CD4-positive, CD25-positive, alpha-beta regulatory T cell (primary cell): ENCODE measurements around the gene ZNF24. TPM values are rescaled to one million over a fixed set of nuclear protein-coding genes. Genes with fewer than 3 reads are reported as not detected.

Experiments used
- ATAC-seq, 2 donors: fragments of 150-1000 bp; cut with Tn5 transposase; one replicate each; pipeline ENCODE4 v1.10.0; 2021; ENCODE audit warnings: low read depth in 2 of 2, moderate number of reproducible peaks in 2 of 2, moderate library complexity in 1 of 2
- DNase-seq, 3 donors: peaks; one replicate each; pipeline versions ENCODE4 v3.0.0 to v3.0.0-alpha.2; 2012 to 2022; ENCODE audit warnings: mixed read lengths in 1 of 3
- H3K27ac ChIP-seq: one replicate; pipeline ENCODE4 v1.7.0; 2013; ENCODE audit warnings: mild to moderate bottlenecking, low read length; ENCODE audit not compliant: insufficient read depth, poor library complexity, severe bottlenecking
- H3K27me3 ChIP-seq: one replicate; pipeline ENCODE4 v1.7.0; 2013; ENCODE audit warnings: low read length; ENCODE audit not compliant: control insufficient read depth, insufficient read depth
- H3K36me3 ChIP-seq: one replicate; pipeline ENCODE4 v1.7.0; 2013; ENCODE audit warnings: mild to moderate bottlenecking, low read length, moderate library complexity; ENCODE audit not compliant: control insufficient read depth, insufficient read depth
- H3K4me1 ChIP-seq: 2 replicates; pipeline ENCODE4 v1.7.0; 2013; ENCODE audit warnings: mild to moderate bottlenecking, low read length; ENCODE audit not compliant: insufficient read depth, control insufficient read depth, poor library complexity, severe bottlenecking
- H3K4me3 ChIP-seq: one replicate; pipeline ENCODE4 v1.7.0; 2013; ENCODE audit warnings: low read depth, mild to moderate bottlenecking, low read length, moderate library complexity
- H3K9me3 ChIP-seq, 2 experiments: 1 replicate in 1 of 2; 2 replicates in 1 of 2; pipeline ENCODE4 v1.7.0; 2013; ENCODE audit warnings: low read length in 2 of 2, mild to moderate bottlenecking in 1 of 2, moderate library complexity in 1 of 2; ENCODE audit not compliant: control insufficient read depth in 2 of 2
- H3K27ac Mint-ChIP-seq, 3 donors: one replicate each; pipeline ENCODE4 v1.8.0; 2020 to 2022; ENCODE audit warnings: mild to moderate bottlenecking in 3 of 3, mixed read lengths in 3 of 3, moderate library complexity in 2 of 3
- H3K27me3 Mint-ChIP-seq: one replicate; pipeline ENCODE4 v1.8.0; 2022; ENCODE audit warnings: mild to moderate bottlenecking, mixed read lengths
- H3K36me3 Mint-ChIP-seq: one replicate; pipeline ENCODE4 v1.8.0; 2020; ENCODE audit warnings: mixed read lengths
- H3K4me1 Mint-ChIP-seq, 4 donors: one replicate each; pipeline ENCODE4 v1.8.0; 2020 to 2022; ENCODE audit warnings: mixed read lengths in 4 of 4, mild to moderate bottlenecking in 1 of 4
- H3K4me3 Mint-ChIP-seq, 4 donors: one replicate each; pipeline ENCODE4 v1.8.0; 2020 to 2022; ENCODE audit warnings: mild to moderate bottlenecking in 4 of 4, mixed read lengths in 4 of 4, moderate library complexity in 3 of 4
- H3K9me3 Mint-ChIP-seq, 7 donors: one replicate each; pipeline ENCODE4 v1.8.0; 2020 to 2022; ENCODE audit warnings: mixed read lengths in 7 of 7, mild to moderate bottlenecking in 3 of 7, moderate library complexity in 2 of 7
- polyA plus RNA-seq, 4 donors: library from polyadenylated mRNA; unstranded; fragments of 300-500 nt; fragmentation: Illumina TruSeq; gene quantifications; one replicate each; pipeline ENCODE4 v1.2.3, GENCODE V29; 2021
- total RNA-seq: library from RNA; stranded (reverse); gene quantifications from one replicate; pipeline ENCODE4 v1.2.3, GENCODE V29; 2022

Gene ZNF24
- total and polyA plus RNA-seq, 5 donors from 2014 or later, result 53.9 to 96.3 (median 69.4) TPM

DNA sequence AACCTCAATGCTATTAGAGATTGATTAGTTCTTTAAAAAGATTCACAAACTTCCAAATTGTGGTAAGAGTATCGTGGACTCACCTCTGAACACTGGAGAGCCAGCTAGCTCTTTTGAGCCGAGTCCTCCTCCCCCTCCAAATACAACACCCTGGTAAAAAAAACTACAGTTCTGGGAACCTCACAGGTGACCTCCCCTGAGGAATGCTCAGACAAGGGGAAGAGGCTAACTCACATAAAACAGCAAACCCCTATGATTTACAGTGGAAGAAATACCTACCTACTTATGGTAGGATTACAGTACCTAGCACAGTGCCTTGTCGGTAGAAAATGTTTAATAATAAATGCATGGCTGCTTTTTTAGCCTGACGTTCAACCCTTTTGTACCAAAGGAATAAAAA, 8.4 kb downstream of the ZNF24 start:
- peaks cover 74% of the 10 kb centered on the region for H3K36me3 Mint-ChIP-seq
- H3K4me3 ChIP-seq, result no peak overlapping the region
- H3K27me3 Mint-ChIP-seq, result no peaks in the 10 kb centered on the region
- peak overlapping the region in 1 of 3 donors; percentile 29 for H3K27ac Mint-ChIP-seq
- H3K27me3 ChIP-seq, result no peaks in the 10 kb centered on the region
- H3K9me3 Mint-ChIP-seq, result peaks cover 0 to 2% (median 0%) of the 10 kb centered on the region in 7 donors
- H3K4me1 ChIP-seq, result no peaks in the 10 kb centered on the region
- no peaks in the 10 kb centered on the region for H3K9me3 ChIP-seq
- H3K36me3 ChIP-seq, result peaks cover 89% of the 10 kb centered on the region
- ATAC-seq (no peak), DNase-seq (no peak)
- peaks cover 17 to 60% (median 28%) of the 10 kb centered on the region in 4 donors for H3K4me1 Mint-ChIP-seq
- H3K4me3 Mint-ChIP-seq, result no peak overlapping the region
- no peak overlapping the region for H3K27ac ChIP-seq

DNA sequence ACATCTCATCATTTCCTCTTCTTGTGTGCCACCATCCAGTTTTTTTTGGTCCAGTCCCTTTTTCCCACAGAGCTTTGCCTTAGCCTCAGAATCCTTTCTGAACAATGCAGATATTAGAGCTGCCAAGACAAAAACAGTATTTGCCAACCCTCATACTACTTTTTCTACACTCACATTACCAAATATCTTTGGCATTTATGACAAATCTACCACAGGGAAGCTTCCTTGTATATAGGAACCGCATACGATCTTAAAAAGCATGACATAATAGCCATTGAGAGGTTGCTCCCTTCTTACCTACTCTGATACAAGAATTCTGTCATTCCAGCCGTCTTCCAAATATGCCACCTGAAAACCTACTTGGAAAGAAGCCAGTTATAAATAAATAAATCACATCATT, 9.4 kb downstream of the ZNF24 start:
- ATAC-seq (no peak), DNase-seq (no peak)
- H3K27ac ChIP-seq, result no peak overlapping the region
- Mint-ChIP-seq H3K4me1 (peaks cover 16 to 49% (median 24%) of the 10 kb centered on the region in 4 donors), H3K27me3 (no peaks in the 10 kb centered on the region), H3K9me3 (peaks cover 0 to 2% (median 0%) of the 10 kb centered on the region in 7 donors), H3K4me3 (no peak overlapping the region), H3K36me3 (peaks cover 68% of the 10 kb centered on the region), H3K27ac (peak overlapping the region in 1 of 3 donors; percentile 23)
- no peaks in the 10 kb centered on the region for H3K27me3 ChIP-seq
- H3K4me3 ChIP-seq, result no peak overlapping the region
- no peaks in the 10 kb centered on the region for H3K9me3 ChIP-seq
- no peaks in the 10 kb centered on the region for H3K4me1 ChIP-seq
- H3K36me3 ChIP-seq, result peaks cover 78% of the 10 kb centered on the region

DNA sequence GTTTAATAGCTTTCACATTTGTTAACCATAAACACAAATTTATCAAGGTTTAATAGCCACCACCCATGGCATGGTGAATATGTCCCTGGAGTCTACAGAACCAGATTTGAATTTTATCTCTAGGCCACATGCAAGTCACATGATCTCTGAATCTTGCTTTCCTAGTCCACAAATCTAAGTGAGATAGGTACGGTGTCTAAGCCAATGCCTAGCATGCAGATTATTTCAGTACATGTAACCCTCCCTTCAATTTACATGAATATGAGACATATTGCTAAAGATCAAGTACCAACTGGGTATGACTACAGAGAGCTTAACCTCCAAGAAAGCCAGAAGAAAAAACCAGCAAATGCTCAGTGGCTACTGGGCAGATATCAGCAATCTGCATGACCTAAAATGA, 10.0 kb downstream of the ZNF24 start:
- Histone ChIP-seq H3K27me3 (no peaks in the 10 kb centered on the region), H3K4me3 (no peak overlapping the region), H3K4me1 (no peaks in the 10 kb centered on the region), H3K27ac (no peak overlapping the region), H3K36me3 (peaks cover 72% of the 10 kb centered on the region), H3K9me3 (no peaks in the 10 kb centered on the region)
- H3K4me1 Mint-ChIP-seq, result peaks cover 10 to 43% (median 20%) of the 10 kb centered on the region in 4 donors
- H3K36me3 Mint-ChIP-seq, result peaks cover 62% of the 10 kb centered on the region
- H3K4me3 Mint-ChIP-seq, result no peak overlapping the region
- H3K27me3 Mint-ChIP-seq, result no peaks in the 10 kb centered on the region
- no peak for ATAC-seq
- peaks cover 0 to 2% (median 0%) of the 10 kb centered on the region in 7 donors for H3K9me3 Mint-ChIP-seq
- no peak for DNase-seq
- peak overlapping the region in 2 of 3 donors; percentile 13 to 23 for H3K27ac Mint-ChIP-seq

DNA sequence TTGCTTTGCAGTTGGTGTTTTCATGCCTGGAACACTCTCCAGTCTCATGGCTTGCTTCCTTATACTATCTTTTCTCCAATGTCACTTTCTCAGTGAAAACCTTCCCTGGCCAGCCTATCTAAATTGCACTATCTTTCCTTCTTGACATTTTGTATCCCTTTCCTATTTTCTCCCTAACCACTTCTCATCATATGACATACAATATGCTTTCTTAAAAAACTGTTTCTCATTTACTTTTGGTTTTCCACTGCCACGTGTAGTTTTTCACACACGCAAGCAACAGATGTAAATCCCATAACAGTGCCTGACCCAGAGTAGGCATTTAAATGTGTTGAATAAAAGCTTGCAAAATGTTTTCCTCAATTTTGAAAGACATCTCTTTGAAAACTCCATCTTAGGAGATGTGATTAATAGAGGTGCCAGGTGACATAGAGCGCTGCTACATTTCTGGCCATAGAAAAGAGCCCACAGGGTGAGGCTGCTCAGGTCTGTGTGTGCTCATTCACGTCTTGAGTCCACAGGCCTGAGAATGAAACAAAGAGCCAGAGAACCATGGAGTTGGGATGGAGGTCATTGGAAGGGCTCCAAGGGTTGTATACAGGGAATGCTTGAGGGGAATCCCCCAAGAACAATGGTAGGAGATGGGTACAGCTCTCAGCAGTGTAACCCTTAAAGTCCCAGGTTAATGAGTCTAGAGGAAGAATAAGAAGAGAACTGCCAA, 12.7 kb downstream of the ZNF24 start:
- H3K36me3 ChIP-seq, result peaks cover 46% of the 10 kb centered on the region
- peaks cover 40% of the 10 kb centered on the region for H3K36me3 Mint-ChIP-seq
- no peaks in the 10 kb centered on the region for H3K4me1 ChIP-seq
- H3K27ac ChIP-seq, result no peak overlapping the region
- H3K4me3 Mint-ChIP-seq, result no peak overlapping the region
- H3K4me1 Mint-ChIP-seq, result peaks cover 7 to 24% (median 8%) of the 10 kb centered on the region in 4 donors
- peaks cover 0 to 6% (median 2%) of the 10 kb centered on the region in 7 donors for H3K9me3 Mint-ChIP-seq
- H3K9me3 ChIP-seq, result no peaks in the 10 kb centered on the region
- no peak overlapping the region for H3K27ac Mint-ChIP-seq
- no peak overlapping the region for H3K4me3 ChIP-seq
- no peaks in the 10 kb centered on the region for H3K27me3 ChIP-seq
- no peaks in the 10 kb centered on the region for H3K27me3 Mint-ChIP-seq
- DNase-seq (no peak), ATAC-seq (no peak)

DNA sequence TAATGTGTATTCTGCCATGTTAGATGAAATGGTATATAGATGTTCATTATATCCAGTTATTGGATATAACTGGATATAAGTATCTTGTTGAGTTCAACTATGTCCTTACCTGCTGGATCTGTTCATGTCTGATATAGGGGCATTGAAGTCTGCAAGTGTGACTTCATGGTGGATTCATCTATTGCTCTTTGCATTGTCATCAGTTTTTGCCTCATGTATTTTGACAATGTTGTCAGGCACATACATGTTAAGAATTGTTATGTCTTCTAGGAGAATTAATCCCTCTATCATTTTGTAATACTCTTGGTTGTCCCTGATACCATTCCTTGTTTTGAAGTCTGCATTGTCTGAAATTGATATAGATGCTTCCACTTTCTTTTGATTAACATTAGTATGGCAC, 15.4 kb downstream of the ZNF24 start:
- Mint-ChIP-seq H3K27ac (no peak overlapping the region), H3K4me1 (peaks cover 0 to 8% (median 1%) of the 10 kb centered on the region in 4 donors), H3K9me3 (peaks cover 0 to 6% (median 2%) of the 10 kb centered on the region in 7 donors), H3K27me3 (no peaks in the 10 kb centered on the region), H3K36me3 (peaks cover 15% of the 10 kb centered on the region), H3K4me3 (no peak overlapping the region)
- Histone ChIP-seq H3K4me1 (no peaks in the 10 kb centered on the region), H3K4me3 (no peak overlapping the region), H3K9me3 (no peaks in the 10 kb centered on the region), H3K27me3 (no peaks in the 10 kb centered on the region), H3K27ac (no peak overlapping the region), H3K36me3 (peaks cover 20% of the 10 kb centered on the region)
- no peak for ATAC-seq
- no peak for DNase-seq

DNA sequence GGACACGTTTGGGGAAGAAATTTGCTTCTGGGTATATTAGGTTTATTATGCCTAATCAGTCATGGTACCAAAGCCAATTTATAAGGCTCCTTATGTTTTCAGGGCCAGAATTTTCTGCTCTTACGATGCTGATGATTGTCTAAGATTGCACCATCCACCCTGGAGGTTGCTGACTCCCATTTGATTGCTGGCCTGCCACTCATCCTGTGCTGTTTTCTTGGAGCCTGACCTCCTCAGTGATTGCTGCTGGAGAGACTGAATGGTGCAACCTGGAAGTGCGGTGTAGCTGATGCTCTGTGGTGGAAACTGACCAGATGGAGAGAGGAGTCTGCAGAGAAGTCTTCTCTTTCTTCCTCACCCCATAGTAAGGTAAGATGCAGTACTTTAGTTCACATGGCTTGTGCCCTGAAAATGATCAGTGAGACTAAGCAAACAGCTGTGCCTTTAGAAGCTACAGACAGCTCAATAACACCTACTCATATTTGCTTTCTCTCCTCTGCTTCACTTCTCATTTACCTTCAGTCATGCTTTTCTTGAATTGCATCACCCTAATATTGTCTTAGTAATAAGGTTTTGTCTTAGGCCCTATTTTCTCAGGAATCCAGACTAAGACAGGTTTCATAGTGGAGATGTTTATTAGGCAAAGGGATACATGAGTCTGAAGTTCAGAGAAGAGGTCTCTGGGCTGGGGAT, 17.4 kb downstream of the ZNF24 start:
- Histone ChIP-seq H3K4me3 (no peak overlapping the region), H3K9me3 (no peaks in the 10 kb centered on the region), H3K36me3 (peaks cover 2% of the 10 kb centered on the region), H3K27me3 (no peaks in the 10 kb centered on the region), H3K4me1 (no peaks in the 10 kb centered on the region), H3K27ac (no peak overlapping the region)
- H3K4me3 Mint-ChIP-seq, result no peak overlapping the region
- H3K9me3 Mint-ChIP-seq, result peaks cover 0 to 6% (median 2%) of the 10 kb centered on the region in 7 donors
- H3K27ac Mint-ChIP-seq, result peak overlapping the region in 1 of 3 donors; percentile 11
- no peaks in the 10 kb centered on the region for H3K4me1 Mint-ChIP-seq
- DNase-seq (no peak), ATAC-seq (no peak)
- H3K36me3 Mint-ChIP-seq, result no peaks in the 10 kb centered on the region
- no peaks in the 10 kb centered on the region for H3K27me3 Mint-ChIP-seq

DNA sequence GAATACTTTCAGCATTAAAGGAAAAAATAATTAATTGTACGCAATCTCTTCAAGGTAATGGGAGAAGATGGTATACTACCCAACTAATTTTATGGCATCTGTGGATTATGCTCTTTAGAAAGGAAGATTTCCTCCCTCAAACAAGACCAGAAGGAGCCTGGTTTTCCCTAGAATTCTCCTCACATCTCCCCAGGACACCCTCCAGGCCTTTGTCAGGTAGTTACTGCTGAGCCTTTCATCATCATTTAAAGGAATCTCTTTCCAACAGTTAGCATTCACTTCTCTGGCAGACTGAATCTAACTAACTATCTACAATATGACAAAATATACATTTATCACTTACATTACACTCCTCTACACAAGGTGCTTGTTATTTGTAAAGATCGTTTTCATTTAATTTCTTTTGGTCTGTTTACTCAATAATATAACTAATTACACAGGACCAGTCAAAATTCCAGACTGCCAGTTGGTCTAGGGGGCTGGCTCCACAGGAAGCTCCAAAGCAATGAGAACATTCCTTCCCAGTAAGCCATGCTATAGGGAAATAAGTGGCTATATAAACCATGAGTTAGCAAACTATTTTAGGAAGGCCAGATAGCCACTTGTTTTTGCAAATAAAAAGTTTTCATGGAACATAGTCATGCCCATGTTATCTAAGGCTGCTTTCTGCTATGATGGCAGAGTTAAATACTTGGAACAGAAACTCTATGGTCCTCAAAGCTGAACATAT, 19.1 kb downstream of the ZNF24 start:
- H3K4me3 Mint-ChIP-seq, result no peak overlapping the region
- no peak for ATAC-seq
- H3K36me3 Mint-ChIP-seq, result no peaks in the 10 kb centered on the region
- no peaks in the 10 kb centered on the region for H3K4me1 ChIP-seq
- no peaks in the 10 kb centered on the region for H3K4me1 Mint-ChIP-seq
- H3K27me3 ChIP-seq, result no peaks in the 10 kb centered on the region
- H3K36me3 ChIP-seq, result no peaks in the 10 kb centered on the region
- H3K4me3 ChIP-seq, result no peak overlapping the region
- H3K27me3 Mint-ChIP-seq, result peaks cover 4% of the 10 kb centered on the region
- peaks cover 0 to 6% (median 2%) of the 10 kb centered on the region in 7 donors for H3K9me3 Mint-ChIP-seq
- H3K27ac Mint-ChIP-seq, result no peak overlapping the region
- H3K27ac ChIP-seq, result no peak overlapping the region
- H3K9me3 ChIP-seq, result no peaks in the 10 kb centered on the region
- DNase-seq, result no peak
